NOMO-1 treated with DMSO at 0.1 percent for 48 hours (cell line): Measurements from ENCODE around the gene PLCH1.

Experiments
- DNase-seq: peaks from one replicate; lab custom pipeline; 2025; ENCODE audit not compliant: unreplicated experiment; lab: John Stamatoyannopoulos, UW

The PLCH1 gene

GRCh38 chr3:155553780-155554179 is 191.1 kb downstream of the PLCH1 start:
- DNase-seq = peak; percentile 5

GRCh38 chr3:155553326-155553725 is 191.5 kb downstream of the PLCH1 start:
- no peak for DNase-seq

- no peak for DNase-seq
Measured at GRCh38 chr3:155550391-155550790, 194.5 kb downstream of the PLCH1 start.

GRCh38 chr3:155549087-155549486 is 195.8 kb downstream of the PLCH1 start:
- no peak for DNase-seq

- no peak for DNase-seq
Measured at GRCh38 chr3:155548195-155548594, 196.7 kb downstream of the PLCH1 start.

- DNase-seq = no peak
Measured at GRCh38 chr3:155535098-155535497, 209.8 kb downstream of the PLCH1 start.

GRCh38 chr3:155528579-155528978 is 216.3 kb downstream of the PLCH1 start:
- DNase-seq = no peak

GRCh38 chr3:155525324-155525833 is 219.5 kb downstream of the PLCH1 start:
- no peak for DNase-seq

- DNase-seq = no peak
Measured at GRCh38 chr3:155520463-155520862, 224.4 kb downstream of the PLCH1 start.

- DNase-seq = no peak
Measured at GRCh38 chr3:155519078-155519477, 225.8 kb downstream of the PLCH1 start.

- no peak for DNase-seq
Measured at GRCh38 chr3:155517903-155518302, 227.0 kb downstream of the PLCH1 start.

- peak; percentile 11 for DNase-seq
Measured at GRCh38 chr3:155516439-155516838, 228.4 kb downstream of the PLCH1 start.

- no peak for DNase-seq
Measured at GRCh38 chr3:155512867-155513261, 232.0 kb downstream of the PLCH1 start.

- DNase-seq = no peak
Measured at GRCh38 chr3:155512175-155512866, 232.6 kb downstream of the PLCH1 start.

- no peak for DNase-seq
Measured at GRCh38 chr3:155504682-155505081, 240.2 kb downstream of the PLCH1 start.

- DNase-seq = no peak
Measured at GRCh38 chr3:155502630-155503029, 242.2 kb downstream of the PLCH1 start.

- no peak for DNase-seq
Measured at GRCh38 chr3:155500194-155500818, 244.6 kb downstream of the PLCH1 start.

GRCh38 chr3:155497930-155498647 is 246.8 kb downstream of the PLCH1 start:
- no peak for DNase-seq

GRCh38 chr3:155496206-155496605 is 248.7 kb downstream of the PLCH1 start:
- DNase-seq = no peak

GRCh38 chr3:155495387-155495786 is 249.5 kb downstream of the PLCH1 start:
- DNase-seq = no peak

- DNase-seq = peak; percentile 86
Measured at GRCh38 chr3:155494332-155494731, 250.5 kb downstream of the PLCH1 start.

- no peak for DNase-seq
Measured at GRCh38 chr3:155492841-155493240, 252.0 kb downstream of the PLCH1 start.
